Suprapubic skin (tissue), 4 donors: ENCODE results near the gene SPCS3. TPM values are rescaled to one million over a fixed set of nuclear protein-coding genes. Genes with fewer than 3 reads are reported as not detected.
"Not testable (repeated sequence)": the region's sequence is repeated elsewhere in the genome, so short reads cannot be mapped to it uniquely, and the experiment has no call there.

Experiments used
- DNase-seq, 2 donors: peaks; one replicate each; pipeline ENCODE4 v3.0.0-alpha.2; 2019; ENCODE audit warnings: low spot score in 2 of 2
- H3K27ac ChIP-seq: fragments of 200-600 bp; sonication (generic); one replicate; pipeline ENCODE4 v1.5.1; 2019
- H3K27me3 ChIP-seq: fragments of 200-600 bp; sonication (generic); one replicate; pipeline ENCODE4 v1.5.1; 2019
- H3K36me3 ChIP-seq: fragments of 200-600 bp; sonication (generic); one replicate; pipeline ENCODE4 v1.5.1; 2019
- H3K4me1 ChIP-seq: fragments of 200-600 bp; sonication (generic); one replicate; pipeline ENCODE4 v1.5.1; 2019
- H3K4me3 ChIP-seq: fragments of 200-600 bp; sonication (generic); one replicate; pipeline ENCODE4 v1.5.1; 2019; ENCODE audit warnings: mild to moderate bottlenecking
- H3K9me3 ChIP-seq: fragments of 200-600 bp; sonication (generic); one replicate; pipeline ENCODE4 v1.5.1; 2019
- CTCF ChIP-seq, 2 donors: fragments of 200-600 bp in 1 of 2; fragments of 450-650 bp in 1 of 2; sonication (generic) in 1 of 2; IDR thresholded peaks; one replicate each; pipeline ENCODE4 v1.5.1; 2016 to 2019; ENCODE audit warnings: antibody characterized with exemption in 2 of 2, mild to moderate bottlenecking in 1 of 2, moderate library complexity in 1 of 2
- EP300 ChIP-seq: sonication (generic); formaldehyde crosslinking; IDR thresholded peaks from one replicate; pipeline ENCODE4 v1.6.1; 2017; ENCODE audit warnings: antibody characterized with exemption
- POLR2A ChIP-seq, 2 donors: fragments of 450-650 bp; IDR thresholded peaks; one replicate each; pipeline ENCODE4 v1.6.1; 2017; ENCODE audit warnings: antibody characterized with exemption in 2 of 2, mild to moderate bottlenecking in 2 of 2, moderate library complexity in 2 of 2
- POLR2AphosphoS5 ChIP-seq, 3 donors: sonication (generic); formaldehyde crosslinking; IDR thresholded peaks; one replicate each; pipeline ENCODE4 v1.6.1; 2017; ENCODE audit warnings: antibody characterized with exemption in 3 of 3
- WGBS: methylation state at CpG from one replicate; pipeline ENCODE4 v1.1.5; 2018; 5-methylcytosine and 5-hydroxymethylcytosine counted together
- total RNA-seq, 4 donors: library from RNA; depleted of rRNA; stranded (reverse); fragments of >200 nt; gene quantifications; one replicate each; pipeline ENCODE4 v1.1.0, GENCODE V29; 2016

SPCS3 gene
- total RNA-seq, 4 donors from 2014 or later, result 48.3 to 57.4 (median 55.9) TPM

DNA sequence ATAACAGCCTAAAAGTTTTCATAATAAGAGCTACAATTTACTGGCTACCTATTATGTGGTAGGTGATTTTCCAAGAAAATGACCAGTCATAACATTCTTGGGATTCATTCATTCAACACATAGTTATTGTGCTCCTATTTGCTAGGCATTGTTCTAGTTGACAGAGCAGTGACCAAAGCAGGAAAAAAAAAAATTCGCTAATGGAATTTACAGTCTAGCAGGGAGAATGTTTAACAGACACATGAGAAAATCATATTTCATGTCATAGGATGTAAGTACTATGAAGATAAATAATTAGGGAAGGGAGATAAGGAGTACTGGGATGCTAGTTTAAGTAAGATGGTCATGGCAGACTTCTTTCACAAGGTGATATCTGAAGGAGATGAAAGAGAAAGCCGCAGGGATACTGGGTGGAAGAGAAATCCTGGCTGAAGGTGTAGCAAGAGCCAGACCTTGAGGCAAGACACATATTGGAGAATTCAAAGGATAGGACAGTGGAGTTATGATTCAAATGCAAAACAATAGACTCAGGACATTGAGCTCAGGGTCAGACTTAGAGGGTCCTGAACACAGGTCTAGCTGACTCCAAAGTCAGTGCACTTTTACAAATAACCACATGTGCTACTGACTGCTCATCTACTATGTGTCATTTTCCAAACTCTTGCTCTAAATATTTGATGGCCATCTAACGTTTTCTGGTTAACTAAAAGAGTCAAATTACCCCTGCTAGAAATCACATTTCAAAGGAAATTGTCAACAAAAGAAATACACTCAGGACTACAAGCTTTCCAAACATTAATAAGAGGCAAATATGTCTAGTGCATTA lies 20.4 kb downstream of the SPCS3 start:
- DNase-seq, result no peak
- Histone ChIP-seq H3K4me1 (peaks cover 2% of the 10 kb centered on the region), H3K27ac (no peak overlapping the region), H3K36me3 (no peaks in the 10 kb centered on the region), H3K9me3 (no peaks in the 10 kb centered on the region), H3K4me3 (no peak overlapping the region), H3K27me3 (no peaks in the 10 kb centered on the region)
- 44% methylated on average over 3 of the region's 3 CpGs for WGBS
- TF ChIP-seq CTCF (IDR thresholded peaks at IDR 0.05), result no peak
- TF ChIP-seq POLR2A (IDR thresholded peaks at IDR 0.05), result no peak

- no peak for DNase-seq
- no peak overlapping the region for H3K27ac ChIP-seq
- no peaks in the 10 kb centered on the region for H3K36me3 ChIP-seq
- H3K4me3 ChIP-seq, result no peak overlapping the region
- 44% methylated on average over 8 of the region's 8 CpGs for WGBS
- H3K27me3 ChIP-seq, result no peaks in the 10 kb centered on the region
- no peak for TF ChIP-seq POLR2AphosphoS5 (IDR thresholded peaks at IDR 0.05)
- TF ChIP-seq CTCF (IDR thresholded peaks at IDR 0.05), result peak in 1 of 2 donors; percentile 19
- H3K4me1 ChIP-seq, result peaks cover 2% of the 10 kb centered on the region
- no peaks in the 10 kb centered on the region for H3K9me3 ChIP-seq
Measured at GRCh38 chr4:176340871-176341685, 21.3 kb downstream of the SPCS3 start.

DNA sequence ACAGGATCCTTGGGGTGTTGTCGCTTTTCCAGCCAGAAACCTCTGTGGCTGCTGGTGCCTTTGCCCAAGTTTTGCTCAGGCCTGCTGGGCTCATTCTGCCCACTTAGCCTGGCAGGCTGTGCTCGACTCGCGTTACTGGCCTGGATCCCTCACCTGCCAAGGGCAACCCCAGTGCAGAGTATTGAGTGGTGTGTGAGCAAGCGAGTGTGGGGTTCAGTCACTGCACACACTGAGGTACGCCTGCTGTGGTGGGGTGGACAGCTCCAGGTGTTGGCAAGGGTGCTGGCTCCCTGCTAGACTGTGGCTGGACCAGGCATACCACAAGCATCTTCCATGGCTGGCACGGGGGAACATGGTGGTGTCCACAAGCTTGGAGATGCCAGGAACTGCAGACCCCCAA lies 22.6 kb downstream of the SPCS3 start:
- Histone ChIP-seq H3K36me3 (no peaks in the 10 kb centered on the region), H3K27me3 (no peaks in the 10 kb centered on the region), H3K27ac (no peak overlapping the region), H3K9me3 (no peaks in the 10 kb centered on the region), H3K4me1 (peaks cover 2% of the 10 kb centered on the region), H3K4me3 (no peak overlapping the region)
- WGBS, result 86% methylated on average over 7 of the region's 7 CpGs
- TF ChIP-seq POLR2AphosphoS5 (IDR thresholded peaks at IDR 0.05), result no peak
- TF ChIP-seq POLR2A (IDR thresholded peaks at IDR 0.05), result no peak
- TF ChIP-seq CTCF (IDR thresholded peaks at IDR 0.05), result no peak
- TF ChIP-seq EP300, result no peak
- no peak for DNase-seq

DNA sequence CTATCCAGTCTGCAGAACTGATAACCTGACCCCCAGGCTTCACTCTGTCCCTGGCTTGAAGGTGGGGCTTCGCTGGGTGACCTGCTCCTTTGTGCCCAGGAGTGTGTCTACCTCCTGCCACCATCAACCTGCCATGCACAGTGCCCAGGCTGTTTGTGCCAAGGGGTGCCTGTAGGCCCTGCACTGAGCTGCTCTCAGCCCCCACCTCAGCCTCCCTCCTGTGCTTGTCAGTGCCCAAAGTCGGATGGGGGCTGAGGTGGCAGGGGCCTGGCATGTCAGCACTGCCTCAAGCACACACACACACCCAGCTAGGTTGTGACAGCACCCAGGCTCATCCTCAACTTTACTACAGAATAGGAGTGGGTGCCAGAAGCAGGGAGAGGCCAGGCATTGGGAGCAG lies 23.5 kb downstream of the SPCS3 start:
- H3K27me3 ChIP-seq, result no peaks in the 10 kb centered on the region
- H3K9me3 ChIP-seq, result no peaks in the 10 kb centered on the region
- TF ChIP-seq CTCF (IDR thresholded peaks at IDR 0.05) (no peak), POLR2AphosphoS5 (IDR thresholded peaks at IDR 0.05) (no peak), POLR2A (IDR thresholded peaks at IDR 0.05) (no peak), EP300 (no peak)
- H3K27ac ChIP-seq, result no peak overlapping the region
- no peak overlapping the region for H3K4me3 ChIP-seq
- H3K36me3 ChIP-seq, result no peaks in the 10 kb centered on the region
- WGBS, result no CpG with 5 or more reads among the region's 2 CpGs
- peaks cover 2% of the 10 kb centered on the region for H3K4me1 ChIP-seq
- peak in 1 of 2 donors; percentile 58 for DNase-seq

DNA sequence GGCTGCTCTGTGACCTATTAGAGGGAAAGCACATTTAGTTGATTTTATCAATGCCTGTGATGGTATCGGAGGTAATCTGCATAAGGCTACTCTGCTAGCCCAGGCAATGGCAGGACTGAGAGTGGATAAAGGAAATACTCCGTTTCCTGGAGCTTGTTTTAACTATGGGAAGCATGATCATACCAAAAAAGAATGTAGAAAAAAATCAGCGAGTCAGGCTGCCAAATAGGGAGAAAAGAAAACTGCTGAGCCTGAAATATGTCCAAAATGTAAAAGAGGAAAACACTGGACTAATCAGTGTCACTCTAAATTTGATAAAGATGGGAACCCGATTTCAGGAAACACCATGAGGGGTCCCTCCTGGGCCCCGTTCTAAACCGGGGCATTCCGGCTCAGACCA lies 25.6 kb downstream of the SPCS3 start:
- not testable (repeated sequence) for H3K36me3 ChIP-seq, DNase-seq, H3K27me3 ChIP-seq, H3K4me3 ChIP-seq, H3K27ac ChIP-seq, H3K9me3 ChIP-seq, H3K4me1 ChIP-seq
- WGBS, result 39% methylated on average over 7 of the region's 7 CpGs

DNA sequence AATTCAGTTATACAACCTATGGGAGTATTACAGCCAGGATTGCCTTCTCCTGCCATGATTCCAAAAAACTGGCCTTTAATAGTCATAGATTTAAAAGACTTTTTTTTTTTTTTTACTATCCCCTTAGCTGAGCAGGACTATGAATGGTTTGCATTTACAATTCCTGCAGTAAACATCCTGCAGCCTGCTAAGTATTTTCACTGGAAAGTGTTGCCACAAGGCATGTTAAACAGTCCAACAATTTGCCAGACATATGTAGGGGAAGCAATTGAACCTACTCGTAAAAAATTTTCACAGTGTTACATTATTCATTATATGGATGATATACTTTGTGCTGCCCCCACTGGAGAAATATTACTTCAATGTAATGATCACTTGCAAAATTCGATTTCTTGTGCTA lies 27.1 kb downstream of the SPCS3 start:
- not testable (repeated sequence) for H3K27me3 ChIP-seq, DNase-seq, H3K27ac ChIP-seq, H3K4me1 ChIP-seq, H3K4me3 ChIP-seq, H3K36me3 ChIP-seq, H3K9me3 ChIP-seq
- 57% methylated on average over 2 of the region's 2 CpGs for WGBS
